ENCODE measurements around the gene ENTPD1. TPM values are rescaled to one million over a fixed set of nuclear protein-coding genes. Genes with fewer than 3 reads are reported as not detected.

The ENTPD1 gene
- polyA plus RNA-seq, 2 of the 4 experiments (the other 2 are of a cell fraction) = 0.08 to 0.14 TPM

DNA sequence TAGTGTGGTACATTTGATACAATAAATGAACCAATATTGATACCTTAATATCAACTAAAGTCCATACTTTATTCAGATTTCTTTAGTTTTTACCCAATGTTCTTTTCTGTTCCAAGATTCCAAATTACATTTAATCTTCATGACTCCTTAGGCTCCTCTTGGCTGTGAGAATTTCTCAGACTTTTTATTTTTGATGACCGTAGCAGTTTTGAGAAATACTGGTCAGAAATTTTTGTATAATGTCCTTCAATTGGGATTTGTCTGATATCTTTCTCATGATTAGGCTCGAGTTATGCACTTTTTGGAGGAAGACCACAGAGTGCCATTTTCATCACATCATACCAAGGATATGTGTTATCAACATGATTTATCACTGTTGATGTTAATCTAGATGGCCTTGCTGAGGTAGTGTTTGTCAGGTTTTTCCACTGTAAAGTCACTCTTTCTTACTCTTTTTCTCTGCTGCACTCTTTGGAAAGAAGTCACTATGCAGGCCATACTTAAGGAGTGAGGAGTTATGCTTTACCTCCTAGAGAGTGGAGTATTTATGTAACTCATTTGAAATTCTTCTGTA, 12.9 kb upstream of the ENTPD1 start:
- WGBS (ENCODE audit: missing lambda C conversion rate) = 66% methylated on average over 2 of the region's 2 CpGs
- Histone ChIP-seq H3K4me2 (peak overlapping the region; percentile 25; the same call in 2 of the 3 replicates), H3K4me3 (no peak overlapping the region), H3K9me3 (no peaks in the 10 kb centered on the region), H3K27ac (no peak overlapping the region), H3K4me1 (peaks cover 9% of the 10 kb centered on the region; the same call in 1 of the 3 replicates)
- TF ChIP-seq FOSL2 (IDR thresholded peaks at IDR 0.05) (no peak), FOSL2 (CRISPR knock-in tag; IDR thresholded peaks at IDR 0.05) (no peak), MAFK (IDR thresholded peaks at IDR 0.05; ENCODE audit: partially characterized antibody) (peak; percentile 78)
- ATAC-seq = no peak
- no peak for FAIRE-seq
- DNase-seq (ENCODE audit: low read depth in 1 of 2, low spot score in 1 of 2) = no peak
- POLR2A ChIA-PET = no interaction called here
- CTCF ChIA-PET = interaction anchor here (0.9 kb wide), 1 partner anchor 49 kb away, joined by 3 read pairs; the partner anchor contains the start of gene TCTN3

DNA sequence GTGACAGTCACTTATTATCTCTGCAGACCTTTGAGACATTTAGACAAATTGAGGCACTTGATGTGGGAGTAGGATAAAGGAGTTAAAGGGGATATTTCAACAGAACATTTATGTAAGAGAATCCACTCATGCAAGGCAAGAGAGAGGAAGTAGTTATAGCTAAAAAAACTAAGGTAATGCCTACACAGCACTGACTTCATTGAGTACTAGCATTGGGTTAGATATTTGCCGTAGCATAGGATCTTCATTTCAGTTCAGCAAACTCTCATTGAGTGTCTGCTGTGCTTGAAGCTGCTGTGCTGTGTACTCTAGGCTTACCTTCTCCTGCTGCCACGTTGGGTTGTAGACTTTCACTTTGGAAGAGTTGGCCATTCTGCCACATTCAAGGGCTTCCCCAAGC, 10.5 kb upstream of the ENTPD1 start:
- DNase-seq (ENCODE audit: low read depth in 1 of 2, low spot score in 1 of 2) (no peak), ATAC-seq (no peak), FAIRE-seq (no peak)
- TF ChIP-seq MAZ (IDR thresholded peaks at IDR 0.05; ENCODE audit: borderline replicate concordance, low read depth, low read length) = no peak
- TF ChIP-seq, protein P1, sequence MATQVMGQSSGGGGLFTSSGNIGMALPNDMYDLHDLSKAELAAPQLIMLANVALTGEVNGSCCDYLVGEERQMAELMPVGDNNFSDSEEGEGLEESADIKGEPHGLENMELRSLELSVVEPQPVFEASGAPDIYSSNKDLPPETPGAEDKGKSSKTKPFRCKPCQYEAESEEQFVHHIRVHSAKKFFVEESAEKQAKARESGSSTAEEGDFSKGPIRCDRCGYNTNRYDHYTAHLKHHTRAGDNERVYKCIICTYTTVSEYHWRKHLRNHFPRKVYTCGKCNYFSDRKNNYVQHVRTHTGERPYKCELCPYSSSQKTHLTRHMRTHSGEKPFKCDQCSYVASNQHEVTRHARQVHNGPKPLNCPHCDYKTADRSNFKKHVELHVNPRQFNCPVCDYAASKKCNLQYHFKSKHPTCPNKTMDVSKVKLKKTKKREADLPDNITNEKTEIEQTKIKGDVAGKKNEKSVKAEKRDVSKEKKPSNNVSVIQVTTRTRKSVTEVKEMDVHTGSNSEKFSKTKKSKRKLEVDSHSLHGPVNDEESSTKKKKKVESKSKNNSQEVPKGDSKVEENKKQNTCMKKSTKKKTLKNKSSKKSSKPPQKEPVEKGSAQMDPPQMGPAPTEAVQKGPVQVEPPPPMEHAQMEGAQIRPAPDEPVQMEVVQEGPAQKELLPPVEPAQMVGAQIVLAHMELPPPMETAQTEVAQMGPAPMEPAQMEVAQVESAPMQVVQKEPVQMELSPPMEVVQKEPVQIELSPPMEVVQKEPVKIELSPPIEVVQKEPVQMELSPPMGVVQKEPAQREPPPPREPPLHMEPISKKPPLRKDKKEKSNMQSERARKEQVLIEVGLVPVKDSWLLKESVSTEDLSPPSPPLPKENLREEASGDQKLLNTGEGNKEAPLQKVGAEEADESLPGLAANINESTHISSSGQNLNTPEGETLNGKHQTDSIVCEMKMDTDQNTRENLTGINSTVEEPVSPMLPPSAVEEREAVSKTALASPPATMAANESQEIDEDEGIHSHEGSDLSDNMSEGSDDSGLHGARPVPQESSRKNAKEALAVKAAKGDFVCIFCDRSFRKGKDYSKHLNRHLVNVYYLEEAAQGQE (IDR thresholded peaks at IDR 0.05) = no peak
- no peak for TF ChIP-seq HOXA7 (CRISPR knock-in tag; IDR thresholded peaks at IDR 0.05)
- TF ChIP-seq, protein P2, sequence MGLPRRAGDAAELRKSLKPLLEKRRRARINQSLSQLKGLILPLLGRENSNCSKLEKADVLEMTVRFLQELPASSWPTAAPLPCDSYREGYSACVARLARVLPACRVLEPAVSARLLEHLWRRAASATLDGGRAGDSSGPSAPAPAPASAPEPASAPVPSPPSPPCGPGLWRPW (IDR thresholded peaks at IDR 0.05) = no peak
- TF ChIP-seq POLR2AphosphoS2 (conservative IDR thresholded peaks at IDR 0.05; ENCODE audit: low read length) = no peak
- no peak for TF ChIP-seq CHD2 (IDR thresholded peaks at IDR 0.05; ENCODE audit: low read length, partially characterized antibody)
- TF ChIP-seq, protein P3, sequence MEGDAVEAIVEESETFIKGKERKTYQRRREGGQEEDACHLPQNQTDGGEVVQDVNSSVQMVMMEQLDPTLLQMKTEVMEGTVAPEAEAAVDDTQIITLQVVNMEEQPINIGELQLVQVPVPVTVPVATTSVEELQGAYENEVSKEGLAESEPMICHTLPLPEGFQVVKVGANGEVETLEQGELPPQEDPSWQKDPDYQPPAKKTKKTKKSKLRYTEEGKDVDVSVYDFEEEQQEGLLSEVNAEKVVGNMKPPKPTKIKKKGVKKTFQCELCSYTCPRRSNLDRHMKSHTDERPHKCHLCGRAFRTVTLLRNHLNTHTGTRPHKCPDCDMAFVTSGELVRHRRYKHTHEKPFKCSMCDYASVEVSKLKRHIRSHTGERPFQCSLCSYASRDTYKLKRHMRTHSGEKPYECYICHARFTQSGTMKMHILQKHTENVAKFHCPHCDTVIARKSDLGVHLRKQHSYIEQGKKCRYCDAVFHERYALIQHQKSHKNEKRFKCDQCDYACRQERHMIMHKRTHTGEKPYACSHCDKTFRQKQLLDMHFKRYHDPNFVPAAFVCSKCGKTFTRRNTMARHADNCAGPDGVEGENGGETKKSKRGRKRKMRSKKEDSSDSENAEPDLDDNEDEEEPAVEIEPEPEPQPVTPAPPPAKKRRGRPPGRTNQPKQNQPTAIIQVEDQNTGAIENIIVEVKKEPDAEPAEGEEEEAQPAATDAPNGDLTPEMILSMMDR (IDR thresholded peaks at IDR 0.05) = no peak
- TF ChIP-seq MYC (IDR thresholded peaks at IDR 0.05; ENCODE audit: borderline replicate concordance, low read length) = no peak
- no peak for TF ChIP-seq ZSCAN20 (CRISPR knock-in tag; IDR thresholded peaks at IDR 0.05)
- TF ChIP-seq SREBF2 (IDR thresholded peaks at IDR 0.05) = no peak
- TF ChIP-seq RFX5 (IDR thresholded peaks at IDR 0.05) = no peak
- TF ChIP-seq TP53 (CRISPR knock-in tag; IDR thresholded peaks at IDR 0.05) = no peak
- TF ChIP-seq, protein P4, sequence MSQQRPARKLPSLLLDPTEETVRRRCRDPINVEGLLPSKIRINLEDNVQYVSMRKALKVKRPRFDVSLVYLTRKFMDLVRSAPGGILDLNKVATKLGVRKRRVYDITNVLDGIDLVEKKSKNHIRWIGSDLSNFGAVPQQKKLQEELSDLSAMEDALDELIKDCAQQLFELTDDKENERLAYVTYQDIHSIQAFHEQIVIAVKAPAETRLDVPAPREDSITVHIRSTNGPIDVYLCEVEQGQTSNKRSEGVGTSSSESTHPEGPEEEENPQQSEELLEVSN (IDR thresholded peaks at IDR 0.05; ENCODE audit: borderline replicate concordance, low read depth) = no peak
- no peak for TF ChIP-seq TFCP2L1 (CRISPR knock-in tag; IDR thresholded peaks at IDR 0.05)
- TF ChIP-seq ZNF302 (CRISPR knock-in tag; IDR thresholded peaks at IDR 0.05) = no peak
- no peak for TF ChIP-seq HOXB5 (CRISPR knock-in tag; IDR thresholded peaks at IDR 0.05)
- no peak for TF ChIP-seq BHLHE40 (IDR thresholded peaks at IDR 0.05; ENCODE audit: low read depth, low read length)
- Histone ChIP-seq H3K9me3 (no peaks in the 10 kb centered on the region), H3K27ac (no peak overlapping the region), H3K4me1 (peaks cover 9% of the 10 kb centered on the region; the same call in 1 of the 3 replicates), H3K4me2 (no peak overlapping the region), H3K4me3 (no peak overlapping the region)
- whole genome bisulfite sequencing (ENCODE audit: missing lambda C conversion rate) = 35% methylated on average over 2 of the region's 2 CpGs
- CTCF ChIA-PET = no interaction called here
- POLR2A ChIA-PET = no interaction called here
